ENCODE results near the gene TMEM123.
A peak's percentile ranks its signal among the peaks of the same experiment; 100 is the strongest.

TMEM123 gene

GRCh38 chr11:102423936-102424335 is 28.6 kb downstream of the TMEM123 start:
- DNase-seq = no peak
- peak overlapping the region; percentile 71 for H3K27ac Mint-ChIP-seq
- H3K4me3 Mint-ChIP-seq = no peak overlapping the region
- TF ChIP-seq CTCF (IDR thresholded peaks at IDR 0.05) = no peak
- H3K9me3 Mint-ChIP-seq = peaks cover 7% of the 10 kb centered on the region
- H3K4me1 Mint-ChIP-seq = peaks cover 33% of the 10 kb centered on the region
- peaks cover 60% of the 10 kb centered on the region for H3K36me3 Mint-ChIP-seq (ENCODE audit: low read depth)
- no peaks in the 10 kb centered on the region for H3K27me3 Mint-ChIP-seq (ENCODE audit: low read depth, poor library complexity)

- TF ChIP-seq CTCF (IDR thresholded peaks at IDR 0.05) = no peak
- H3K27ac Mint-ChIP-seq = peak overlapping the region; percentile 21
- DNase-seq = no peak
- peaks cover 28% of the 10 kb centered on the region for H3K4me1 Mint-ChIP-seq
- H3K4me3 Mint-ChIP-seq = no peak overlapping the region
- H3K36me3 Mint-ChIP-seq (ENCODE audit: low read depth) = peaks cover 63% of the 10 kb centered on the region
- no peaks in the 10 kb centered on the region for H3K27me3 Mint-ChIP-seq (ENCODE audit: low read depth, poor library complexity)
- peaks cover 16% of the 10 kb centered on the region for H3K9me3 Mint-ChIP-seq
Measured at GRCh38 chr11:102422817-102423712, 29.5 kb downstream of the TMEM123 start.

- Mint-ChIP-seq H3K27ac (no peak overlapping the region), H3K36me3 (ENCODE audit: low read depth) (peaks cover 75% of the 10 kb centered on the region), H3K4me1 (peaks cover 18% of the 10 kb centered on the region), H3K9me3 (peaks cover 34% of the 10 kb centered on the region), H3K27me3 (ENCODE audit: low read depth, poor library complexity) (no peaks in the 10 kb centered on the region), H3K4me3 (no peak overlapping the region)
- no peak for DNase-seq
- TF ChIP-seq CTCF (IDR thresholded peaks at IDR 0.05) = no peak
Measured at GRCh38 chr11:102421261-102421660, 31.3 kb downstream of the TMEM123 start.

- no peak for TF ChIP-seq CTCF (IDR thresholded peaks at IDR 0.05)
- Mint-ChIP-seq H3K27me3 (ENCODE audit: low read depth, poor library complexity) (no peaks in the 10 kb centered on the region), H3K27ac (no peak overlapping the region), H3K9me3 (peaks cover 40% of the 10 kb centered on the region), H3K4me3 (no peak overlapping the region), H3K4me1 (peaks cover 12% of the 10 kb centered on the region), H3K36me3 (ENCODE audit: low read depth) (peaks cover 75% of the 10 kb centered on the region)
- no peak for DNase-seq
Measured at GRCh38 chr11:102420547-102420946, 32.0 kb downstream of the TMEM123 start.

GRCh38 chr11:102419181-102419580 is 33.4 kb downstream of the TMEM123 start:
- Mint-ChIP-seq H3K36me3 (ENCODE audit: low read depth) (peaks cover 78% of the 10 kb centered on the region), H3K27ac (no peak overlapping the region), H3K27me3 (ENCODE audit: low read depth, poor library complexity) (no peaks in the 10 kb centered on the region), H3K4me1 (peaks cover 11% of the 10 kb centered on the region), H3K9me3 (peaks cover 54% of the 10 kb centered on the region), H3K4me3 (no peak overlapping the region)
- DNase-seq = no peak
- no peak for TF ChIP-seq CTCF (IDR thresholded peaks at IDR 0.05)

- Mint-ChIP-seq H3K9me3 (peaks cover 62% of the 10 kb centered on the region), H3K27ac (no peak overlapping the region), H3K4me3 (no peak overlapping the region), H3K4me1 (peaks cover 9% of the 10 kb centered on the region), H3K27me3 (ENCODE audit: low read depth, poor library complexity) (no peaks in the 10 kb centered on the region), H3K36me3 (ENCODE audit: low read depth) (peaks cover 85% of the 10 kb centered on the region)
- no peak for TF ChIP-seq CTCF (IDR thresholded peaks at IDR 0.05)
- DNase-seq = no peak
Measured at GRCh38 chr11:102416976-102417375, 35.6 kb downstream of the TMEM123 start.
